Neuronal stem cell (in vitro differentiated cells): ENCODE data around the gene MEGF10.
"Not testable (repeated sequence)": the region's sequence is repeated elsewhere in the genome, so short reads cannot be mapped to it uniquely, and the experiment has no call there.

Experiments used
- DNase-seq: peaks from one replicate; pipeline ENCODE4 v3.0.0-alpha.2; 2013; ENCODE audit warnings: low spot score
- H2AFZ ChIP-seq: one replicate; pipeline ENCODE4 v1.6.1; 2013; ENCODE audit warnings: mild to moderate bottlenecking, low read length, inconsistent platforms
- H2AK5ac ChIP-seq: 2 replicates; pipeline ENCODE4 v1.6.1; 2013; ENCODE audit warnings: low read depth, mild to moderate bottlenecking, inconsistent platforms, low read length, moderate library complexity, mixed read lengths
- H2BK120ac ChIP-seq: 2 replicates; pipeline ENCODE4 v1.6.1; 2013; ENCODE audit warnings: low read depth, mild to moderate bottlenecking, inconsistent platforms, low read length, moderate library complexity, mixed read lengths
- H2BK12ac ChIP-seq: one replicate; pipeline ENCODE4 v1.6.1; 2013; ENCODE audit warnings: low read length, inconsistent platforms
- H2BK15ac ChIP-seq: 2 replicates; pipeline ENCODE4 v1.6.1; 2013; ENCODE audit warnings: mild to moderate bottlenecking, low read length, inconsistent platforms, mixed read lengths
- H2BK5ac ChIP-seq: one replicate; pipeline ENCODE4 v1.6.1; 2013; ENCODE audit warnings: inconsistent platforms, mild to moderate bottlenecking, low read length, moderate library complexity
- H3K14ac ChIP-seq: one replicate; pipeline ENCODE4 v1.6.1; 2013; ENCODE audit warnings: low read length, inconsistent platforms
- H3K18ac ChIP-seq: 2 replicates; pipeline ENCODE4 v1.6.1; 2013; ENCODE audit warnings: low read length, inconsistent platforms
- H3K23ac ChIP-seq: 2 replicates; pipeline ENCODE4 v1.6.1; 2013; ENCODE audit warnings: low read depth, mild to moderate bottlenecking, mixed read lengths, low read length, inconsistent platforms; ENCODE audit not compliant: poor library complexity
- H3K27ac ChIP-seq: replicated peaks from 3 replicates; pipeline ENCODE4 v1.5.1; 2013; ENCODE audit warnings: low read length, inconsistent platforms
- H3K27me3 ChIP-seq, 3 experiments: 2 replicates each; pipeline ENCODE4 v1.6.1; 2013; ENCODE audit warnings: low read length in 3 of 3, mild to moderate bottlenecking in 2 of 3, inconsistent platforms in 1 of 3, low read depth in 1 of 3, mixed read lengths in 1 of 3, moderate library complexity in 1 of 3; ENCODE audit not compliant: control insufficient read depth in 3 of 3, insufficient read depth in 3 of 3
- H3K36me3 ChIP-seq, 2 donors: replicated peaks in 1 of 2; 2 replicates each; pipeline ENCODE4 v1.6.1; 2013; ENCODE audit warnings: low read length in 2 of 2; ENCODE audit not compliant: control insufficient read depth in 2 of 2, insufficient read depth in 2 of 2
- H3K4ac ChIP-seq: 2 replicates; pipeline ENCODE4 v1.6.1; 2013; ENCODE audit warnings: inconsistent platforms, mild to moderate bottlenecking, low read length, moderate library complexity
- H3K4me1 ChIP-seq, 2 donors: 1 replicate in 1 of 2; 2 replicates in 1 of 2; pipeline ENCODE4 v1.6.1; 2013; ENCODE audit warnings: low read length in 2 of 2, low read depth in 1 of 2; ENCODE audit not compliant: control insufficient read depth in 2 of 2, insufficient read depth in 1 of 2
- H3K4me2 ChIP-seq: one replicate; pipeline ENCODE4 v1.6.1; 2013; ENCODE audit warnings: mild to moderate bottlenecking, low read length, inconsistent platforms; ENCODE audit not compliant: insufficient read depth, poor library complexity, severe bottlenecking
- H3K4me3 ChIP-seq, 2 donors: 2 replicates each; pipeline ENCODE4 v1.5.1; 2013; ENCODE audit warnings: low read length in 2 of 2, mild to moderate bottlenecking in 2 of 2, inconsistent platforms in 1 of 2, moderate library complexity in 1 of 2
- H3K79me1 ChIP-seq: one replicate; pipeline ENCODE4 v1.6.1; 2013; ENCODE audit warnings: low read depth, mild to moderate bottlenecking, inconsistent platforms, low read length, moderate library complexity
- H3K9ac ChIP-seq: one replicate; pipeline ENCODE4 v1.6.1; 2013; ENCODE audit warnings: mild to moderate bottlenecking, low read depth, low read length, inconsistent platforms; ENCODE audit not compliant: poor library complexity
- H3K9me3 ChIP-seq, 2 donors: replicated peaks in 1 of 2; 2 replicates each; pipeline versions ENCODE3 to v1.6.1; 2013; ENCODE audit warnings: low read length in 2 of 2, mild to moderate bottlenecking in 2 of 2, inconsistent platforms in 1 of 2, low read depth in 1 of 2, mixed read lengths in 1 of 2, moderate library complexity in 1 of 2; ENCODE audit not compliant: control insufficient read depth in 2 of 2, insufficient read depth in 1 of 2
- H4K8ac ChIP-seq: one replicate; pipeline ENCODE4 v1.6.1; 2013; ENCODE audit warnings: low read depth, mild to moderate bottlenecking, inconsistent platforms, low read length, moderate library complexity
- H4K91ac ChIP-seq: one replicate; pipeline ENCODE4 v1.6.1; 2013; ENCODE audit warnings: low read length, low read depth, mild to moderate bottlenecking, inconsistent platforms; ENCODE audit not compliant: poor library complexity
- WGBS, 2 donors: extraction: QIAGEN DNeasy Blood & Tissue Kit; methylation state at CpG; one replicate each; pipeline ENCODE4 v1.1.7; 2013; ENCODE audit warnings: missing lambda C conversion rate in 2 of 2, mixed read lengths in 1 of 2; ENCODE audit not compliant: insufficient read length in 2 of 2, insufficient replicate concordance in 1 of 2; ENCODE audit errors: extremely low coverage in 2 of 2; 5-methylcytosine and 5-hydroxymethylcytosine counted together

MEGF10 gene

GRCh38 chr5:127270713-127271112, 19.9 kb upstream of the MEGF10 start:
- DNase-seq, H3K4me2 ChIP-seq, H4K91ac ChIP-seq, H3K36me3 ChIP-seq, H2BK5ac ChIP-seq, H2AK5ac ChIP-seq, H3K4me1 ChIP-seq, H2BK12ac ChIP-seq, H2BK15ac ChIP-seq, H3K9me3 ChIP-seq, H3K79me1 ChIP-seq, H4K8ac ChIP-seq, H3K27me3 ChIP-seq, H3K9ac ChIP-seq, H3K14ac ChIP-seq, H3K4ac ChIP-seq, H2BK120ac ChIP-seq, H2AFZ ChIP-seq, H3K27ac ChIP-seq, H3K18ac ChIP-seq, H3K23ac ChIP-seq, H3K4me3 ChIP-seq: not testable (repeated sequence)
- no CpG with 5 or more reads among the region's 4 CpGs for WGBS, 2 donors

DNA sequence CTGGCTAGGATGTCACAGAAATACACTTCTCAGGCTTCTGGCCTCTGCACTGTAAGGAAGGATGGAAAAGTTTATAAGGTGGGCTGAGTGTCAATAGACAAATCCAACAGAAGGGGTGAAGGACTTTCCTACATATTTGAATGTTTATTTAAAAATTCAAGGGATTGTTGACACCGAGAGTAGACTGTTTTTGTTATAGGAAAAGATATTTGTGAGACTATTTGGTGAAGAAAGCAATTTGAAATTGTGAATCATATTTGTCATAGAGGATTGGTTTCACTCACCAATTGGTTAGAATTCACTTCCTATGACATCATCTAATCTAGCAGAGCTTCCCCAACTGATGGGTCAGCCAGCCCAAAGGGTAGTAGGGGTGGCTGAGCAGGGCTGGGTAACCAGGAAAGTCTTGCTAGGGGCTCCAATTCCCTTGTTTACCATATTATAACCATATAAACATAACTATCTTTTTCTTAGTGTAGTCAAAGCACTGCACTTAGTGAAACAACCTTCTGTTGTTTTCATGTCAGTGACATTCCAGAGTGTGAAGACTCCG, 14.9 kb upstream of the MEGF10 start:
- H4K91ac ChIP-seq, result no peak overlapping the region
- WGBS, 2 donors, result no CpG with 5 or more reads among the region's 2 CpGs
- peaks cover 0 to 3% of the 10 kb centered on the region in 2 donors for H3K4me1 ChIP-seq
- no peak overlapping the region for H2BK12ac ChIP-seq
- H3K23ac ChIP-seq, result no peak overlapping the region
- no peak overlapping the region for H2AFZ ChIP-seq
- H2BK120ac ChIP-seq, result no peak overlapping the region
- H2BK15ac ChIP-seq, result no peak overlapping the region
- no peak for DNase-seq
- H3K4ac ChIP-seq, result no peak overlapping the region
- H3K18ac ChIP-seq, result no peak overlapping the region
- no peak overlapping the region for H3K9ac ChIP-seq
- no peak overlapping the region for H3K4me3 ChIP-seq
- H4K8ac ChIP-seq, result no peak overlapping the region
- no peak overlapping the region for H3K14ac ChIP-seq
- H3K4me2 ChIP-seq, result no peak overlapping the region
- H3K27ac ChIP-seq, result no peak overlapping the region
- H3K36me3 ChIP-seq, result no peaks in the 10 kb centered on the region
- H3K79me1 ChIP-seq, result peaks cover 4% of the 10 kb centered on the region
- no peaks in the 10 kb centered on the region for H3K9me3 ChIP-seq
- H2BK5ac ChIP-seq, result no peak overlapping the region
- no peak overlapping the region for H2AK5ac ChIP-seq
- H3K27me3 ChIP-seq, result peaks cover 0 to 8% (median 0%) of the 10 kb centered on the region in 3 experiments

- no peak overlapping the region for H2BK5ac ChIP-seq
- H3K79me1 ChIP-seq, result no peaks in the 10 kb centered on the region
- no peak overlapping the region for H4K8ac ChIP-seq
- no peak overlapping the region for H2BK15ac ChIP-seq
- no peak overlapping the region for H3K4me3 ChIP-seq
- H3K14ac ChIP-seq, result no peak overlapping the region
- no peak overlapping the region for H2BK120ac ChIP-seq
- H3K9ac ChIP-seq, result no peak overlapping the region
- H3K27ac ChIP-seq, result no peak overlapping the region
- no peak overlapping the region for H3K18ac ChIP-seq
- no peak for DNase-seq
- H2AFZ ChIP-seq, result peak overlapping the region; percentile 56
- no peak overlapping the region for H2BK12ac ChIP-seq
- H3K4ac ChIP-seq, result no peak overlapping the region
- no peak overlapping the region for H2AK5ac ChIP-seq
- H3K4me2 ChIP-seq, result no peak overlapping the region
- no CpG with 5 or more reads among the region's 11 CpGs for WGBS, 2 donors
- peaks cover 0 to 8% (median 0%) of the 10 kb centered on the region in 3 experiments for H3K27me3 ChIP-seq
- no peaks in the 10 kb centered on the region for H3K36me3 ChIP-seq
- no peak overlapping the region for H3K23ac ChIP-seq
- H3K4me1 ChIP-seq, result peaks cover 0 to 6% of the 10 kb centered on the region in 2 donors
- no peak overlapping the region for H4K91ac ChIP-seq
- H3K9me3 ChIP-seq, result no peaks in the 10 kb centered on the region
These were observed 9.9 kb upstream of the MEGF10 start for GRCh38 chr5:127280491-127281220.

- Histone ChIP-seq H2BK120ac (no peak overlapping the region), H3K23ac (no peak overlapping the region), H3K79me1 (no peaks in the 10 kb centered on the region), H2AK5ac (no peak overlapping the region), H2BK12ac (no peak overlapping the region), H3K4me1 (peaks cover 0 to 6% of the 10 kb centered on the region in 2 donors), H3K4me3 (peak overlapping the region in 1 of 2 donors; percentile 36), H3K27me3 (peaks cover 0 to 8% (median 0%) of the 10 kb centered on the region in 3 experiments), H3K14ac (no peak overlapping the region), H3K9me3 (no peaks in the 10 kb centered on the region), H3K4ac (no peak overlapping the region), H3K9ac (no peak overlapping the region), H2BK5ac (no peak overlapping the region), H3K36me3 (no peaks in the 10 kb centered on the region), H2BK15ac (no peak overlapping the region), H3K18ac (peak overlapping the region; percentile 22), H3K4me2 (no peak overlapping the region), H4K91ac (no peak overlapping the region), H4K8ac (no peak overlapping the region), H3K27ac (no peak overlapping the region), H2AFZ (no peak overlapping the region)
- no CpG with 5 or more reads among the region's 4 CpGs for WGBS, 2 donors
- no peak for DNase-seq
These were observed 9.0 kb upstream of the MEGF10 start for GRCh38 chr5:127281609-127282008.
